ENCODE measurements around the gene C17orf50.

C17orf50 gene

DNA sequence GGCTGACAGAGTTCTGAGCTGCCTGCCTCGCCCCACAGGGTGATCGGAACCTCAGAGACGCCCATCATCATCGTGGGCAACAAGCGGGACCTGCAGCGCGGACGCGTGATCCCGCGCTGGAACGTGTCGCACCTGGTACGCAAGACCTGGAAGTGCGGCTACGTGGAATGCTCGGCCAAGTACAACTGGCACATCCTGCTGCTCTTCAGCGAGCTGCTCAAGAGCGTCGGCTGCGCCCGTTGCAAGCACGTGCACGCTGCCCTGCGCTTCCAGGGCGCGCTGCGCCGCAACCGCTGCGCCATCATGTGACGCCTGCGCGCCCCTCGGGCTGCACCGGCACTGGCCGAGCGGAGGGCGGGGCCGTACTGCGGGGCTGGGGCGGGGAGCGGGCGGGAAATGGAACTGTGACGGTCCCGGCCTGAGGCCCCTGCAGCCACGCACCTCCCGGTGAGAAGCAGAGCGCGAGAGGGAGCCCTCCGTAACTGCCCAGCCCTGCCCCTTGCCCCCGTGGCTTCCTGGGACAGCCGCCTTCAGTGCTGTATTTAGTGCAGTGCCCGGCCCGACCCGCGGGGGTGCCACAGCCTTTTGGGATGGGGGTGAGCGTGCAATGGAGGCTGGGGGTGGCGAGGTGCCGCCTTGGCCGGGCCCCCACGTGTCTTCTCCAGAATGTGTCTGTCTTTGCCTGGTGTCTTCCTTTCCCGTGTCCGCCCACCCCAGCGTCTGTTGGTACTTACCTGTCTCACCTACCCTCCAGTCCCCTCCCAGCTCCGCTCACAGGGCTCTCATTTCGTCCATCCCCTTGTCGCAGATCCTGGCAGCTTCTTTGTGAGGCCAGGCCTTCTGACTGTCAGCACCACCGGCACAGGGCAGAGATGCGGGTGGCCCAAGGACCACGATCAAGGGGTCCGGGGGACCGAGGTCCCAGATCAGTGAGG is 19.4 kb upstream of the C17orf50 start:
- H3K4me1 ChIP-seq (ENCODE audit: insufficient read depth, low read length), result no peaks in the 10 kb centered on the region
- peaks cover 4% of the 10 kb centered on the region for H3K9me3 ChIP-seq (ENCODE audit: control insufficient read depth, insufficient read depth, low read length)
- H3K36me3 ChIP-seq (ENCODE audit: insufficient read depth, low read length), result no peaks in the 10 kb centered on the region
- peak overlapping the region; percentile 36; the same call in 1 of the 2 replicates for H3K9ac ChIP-seq (ENCODE audit: low read depth, low read length)

DNA sequence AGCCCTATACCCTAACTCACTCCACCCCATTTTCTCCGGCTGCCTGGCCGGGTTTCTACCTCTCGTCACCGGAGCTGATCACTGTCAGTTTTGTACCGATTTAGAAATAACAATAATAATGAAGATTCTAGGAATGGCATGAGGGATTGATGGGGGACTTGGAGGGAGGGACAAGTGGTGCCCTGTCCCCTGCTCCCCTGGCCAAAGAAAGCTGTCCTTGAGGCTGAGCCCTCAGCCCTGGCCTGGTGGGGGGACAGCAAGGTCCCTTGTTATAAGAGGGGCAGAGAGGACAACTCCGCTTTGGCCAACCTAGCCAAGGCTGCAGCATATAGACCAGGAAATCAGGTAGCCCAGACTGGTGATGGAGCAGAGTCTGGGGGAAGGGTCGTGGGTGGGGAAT is 18.2 kb upstream of the C17orf50 start:
- no peak overlapping the region for H3K9ac ChIP-seq (ENCODE audit: low read depth, low read length)
- peaks cover 4% of the 10 kb centered on the region for H3K9me3 ChIP-seq (ENCODE audit: control insufficient read depth, insufficient read depth, low read length)
- no peaks in the 10 kb centered on the region for H3K4me1 ChIP-seq (ENCODE audit: insufficient read depth, low read length)
- H3K36me3 ChIP-seq (ENCODE audit: insufficient read depth, low read length), result no peaks in the 10 kb centered on the region

DNA sequence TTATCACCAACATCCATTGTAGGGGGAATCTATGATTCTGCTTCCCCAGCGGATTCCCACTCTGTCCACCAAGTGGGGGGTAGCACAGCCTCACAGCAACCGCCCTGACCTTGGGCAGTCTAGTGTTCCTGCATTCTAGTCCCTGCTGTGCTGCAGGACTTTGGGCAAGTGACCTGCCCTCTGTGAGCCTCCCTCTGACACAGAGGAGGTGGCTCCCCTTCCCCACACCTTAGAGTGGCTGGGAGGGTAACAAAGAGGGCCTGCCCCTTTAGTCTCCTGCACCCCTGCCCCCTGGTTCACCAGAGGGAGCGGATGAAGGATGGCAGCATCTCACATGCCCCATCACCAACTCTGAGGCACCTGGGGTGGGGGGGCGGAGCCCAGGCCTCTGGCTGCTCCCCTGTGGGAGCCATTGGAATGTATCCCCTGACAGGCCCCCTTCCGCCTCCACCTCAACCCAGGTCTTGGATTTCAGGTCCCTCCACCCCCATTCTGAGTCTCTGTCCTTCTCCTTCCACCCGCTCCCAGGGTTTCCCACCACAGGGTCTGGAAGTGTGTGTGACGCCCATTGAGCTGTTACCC is 17.7 kb upstream of the C17orf50 start:
- Histone ChIP-seq H3K36me3 (ENCODE audit: insufficient read depth, low read length) (no peaks in the 10 kb centered on the region), H3K9me3 (ENCODE audit: control insufficient read depth, insufficient read depth, low read length) (peaks cover 4% of the 10 kb centered on the region), H3K4me1 (ENCODE audit: insufficient read depth, low read length) (no peaks in the 10 kb centered on the region; the same call in 1 of the 2 replicates), H3K9ac (ENCODE audit: low read depth, low read length) (no peak overlapping the region)

DNA sequence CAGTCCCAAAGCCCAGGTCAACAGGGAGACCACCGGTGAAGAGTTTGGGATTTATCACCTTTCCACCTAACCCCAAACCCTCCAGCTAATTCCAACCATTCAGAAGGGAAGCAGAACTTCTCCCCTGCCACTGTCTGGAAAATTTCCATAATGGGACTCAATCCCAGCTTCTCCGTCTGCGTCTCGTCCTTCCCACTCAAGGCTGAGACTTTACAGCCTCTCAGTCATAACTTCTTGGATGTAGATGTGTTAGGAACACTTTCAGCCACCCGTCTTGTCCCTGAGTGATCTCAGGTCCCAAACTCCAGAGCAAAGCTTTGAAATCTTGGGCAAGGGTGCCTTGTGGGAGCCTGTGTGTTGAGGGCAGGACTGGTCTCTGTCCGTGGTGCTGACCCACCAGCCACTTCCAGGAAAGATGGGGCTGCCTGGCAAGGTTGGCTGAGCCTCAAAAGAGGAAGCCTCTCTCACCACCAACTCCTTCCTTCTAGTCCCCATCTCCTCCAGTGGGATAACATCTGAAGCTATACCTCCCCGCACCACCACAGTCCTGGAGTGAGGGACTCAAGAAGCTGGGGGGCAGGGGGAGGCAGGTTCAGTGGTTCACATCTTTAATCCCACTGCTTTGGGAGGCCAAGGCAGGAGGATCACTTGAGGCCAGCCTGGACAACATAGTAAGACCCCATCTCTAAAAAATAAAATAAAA is 16.9 kb upstream of the C17orf50 start:
- no peaks in the 10 kb centered on the region for H3K36me3 ChIP-seq (ENCODE audit: insufficient read depth, low read length)
- no peaks in the 10 kb centered on the region; the same call in 1 of the 2 replicates for H3K4me1 ChIP-seq (ENCODE audit: insufficient read depth, low read length)
- peaks cover 4% of the 10 kb centered on the region for H3K9me3 ChIP-seq (ENCODE audit: control insufficient read depth, insufficient read depth, low read length)
- no peak overlapping the region for H3K9ac ChIP-seq (ENCODE audit: low read depth, low read length)

DNA sequence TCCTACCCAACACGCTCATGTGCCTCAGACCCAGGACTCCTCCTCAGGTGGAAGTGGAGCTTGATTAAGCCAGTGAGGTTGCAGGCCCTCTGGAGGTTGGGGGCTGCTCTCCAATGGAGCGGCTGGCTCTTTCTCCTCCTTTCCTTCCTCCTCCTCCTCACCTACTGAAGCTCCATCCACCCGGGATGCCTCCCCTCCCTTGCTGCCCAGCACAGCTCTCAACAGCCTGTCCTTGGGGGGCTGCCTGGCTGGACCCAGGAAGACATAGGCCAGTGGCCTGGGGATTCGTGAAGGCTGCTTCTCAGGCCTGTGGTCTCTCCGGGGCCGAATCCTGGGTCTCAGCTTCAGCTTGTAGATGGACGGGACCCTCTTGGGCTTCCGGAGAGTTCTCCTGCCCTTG is 15.9 kb upstream of the C17orf50 start:
- Histone ChIP-seq H3K9ac (ENCODE audit: low read depth, low read length) (no peak overlapping the region), H3K4me1 (ENCODE audit: insufficient read depth, low read length) (peaks cover 3% of the 10 kb centered on the region; the same call in 1 of the 2 replicates), H3K9me3 (ENCODE audit: control insufficient read depth, insufficient read depth, low read length) (peaks cover 4% of the 10 kb centered on the region), H3K36me3 (ENCODE audit: insufficient read depth, low read length) (no peaks in the 10 kb centered on the region)

DNA sequence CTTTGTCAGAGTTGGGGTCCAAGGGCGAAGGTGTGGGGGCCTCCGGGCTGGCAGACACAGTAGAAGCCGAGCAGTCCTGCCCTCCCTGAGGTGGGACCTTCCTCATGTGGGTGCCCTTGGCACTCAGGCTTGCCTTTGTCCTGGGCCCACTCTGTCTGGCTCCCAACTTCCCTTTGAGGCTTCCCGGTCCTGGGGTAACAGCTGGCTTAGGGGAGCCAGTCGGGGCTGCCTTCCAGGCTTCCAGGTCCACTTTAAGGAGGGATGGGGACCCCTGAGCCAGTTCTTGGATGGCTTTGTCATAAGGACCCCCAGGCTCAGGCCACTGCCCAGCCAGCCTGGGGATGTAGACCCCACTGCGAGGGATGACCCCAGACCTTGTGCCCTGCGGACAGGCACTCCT is 15.4 kb upstream of the C17orf50 start:
- H3K4me1 ChIP-seq (ENCODE audit: insufficient read depth, low read length), result peaks cover 4% of the 10 kb centered on the region; the same call in 1 of the 2 replicates
- H3K36me3 ChIP-seq (ENCODE audit: insufficient read depth, low read length), result no peaks in the 10 kb centered on the region
- no peak overlapping the region for H3K9ac ChIP-seq (ENCODE audit: low read depth, low read length)
- peaks cover 4% of the 10 kb centered on the region for H3K9me3 ChIP-seq (ENCODE audit: control insufficient read depth, insufficient read depth, low read length)

DNA sequence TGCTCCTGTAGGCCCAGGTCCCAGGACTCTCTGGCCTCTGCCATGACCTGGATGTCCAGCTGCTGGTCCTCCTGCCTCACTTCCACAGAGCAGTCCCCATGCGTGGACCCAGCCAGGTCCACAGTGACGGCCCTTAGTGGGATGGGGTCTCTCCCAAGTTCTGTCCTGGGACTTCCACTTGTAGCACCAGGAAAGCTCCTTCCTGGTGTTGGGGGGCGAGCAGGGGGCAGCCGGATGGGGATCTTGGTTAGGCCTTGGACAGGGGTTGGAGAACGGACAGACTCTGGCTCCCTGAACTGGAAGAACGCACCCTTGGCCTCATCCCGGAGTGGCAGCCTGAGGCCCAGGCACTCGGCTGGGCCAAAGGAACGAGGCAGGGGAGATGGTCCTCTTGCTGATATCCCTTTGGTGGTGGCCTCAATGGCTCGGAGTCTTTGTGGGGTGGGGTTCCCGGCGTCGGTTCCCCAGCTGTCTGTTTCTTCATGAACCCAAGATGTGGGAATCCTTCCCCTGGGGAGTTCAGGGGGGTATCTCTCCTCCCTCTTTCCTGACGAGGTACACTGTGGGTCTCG is 14.9 kb upstream of the C17orf50 start:
- Histone ChIP-seq H3K36me3 (ENCODE audit: insufficient read depth, low read length) (no peaks in the 10 kb centered on the region), H3K4me1 (ENCODE audit: insufficient read depth, low read length) (peaks cover 8% of the 10 kb centered on the region; the same call in 1 of the 2 replicates), H3K9me3 (ENCODE audit: control insufficient read depth, insufficient read depth, low read length) (peaks cover under 1% of the 10 kb centered on the region), H3K9ac (ENCODE audit: low read depth, low read length) (no peak overlapping the region)

DNA sequence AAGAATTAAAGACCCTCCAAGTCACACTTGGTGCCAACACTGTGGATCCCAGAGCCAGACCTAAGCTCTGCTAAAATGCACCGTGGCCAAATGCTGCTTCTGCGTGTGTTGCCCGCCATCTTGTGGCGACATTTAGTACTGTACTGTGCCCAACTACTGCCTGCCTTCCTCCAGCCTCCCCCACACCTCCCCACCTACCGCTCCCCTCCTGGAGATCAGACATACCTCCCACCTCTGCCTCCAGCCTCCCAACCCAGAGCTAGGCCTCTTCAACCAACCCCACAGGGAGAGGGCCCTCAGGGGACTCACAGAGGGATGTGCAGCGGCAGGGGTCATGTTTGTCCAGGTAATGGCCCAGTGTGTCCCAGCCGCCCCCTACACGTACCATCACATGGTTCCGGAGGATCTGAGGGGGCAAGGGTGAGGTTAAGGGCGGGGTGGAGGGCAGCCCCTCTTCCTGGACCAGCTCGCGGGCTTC is 13.1 kb upstream of the C17orf50 start:
- no peak overlapping the region for H3K9ac ChIP-seq (ENCODE audit: low read depth, low read length)
- no peaks in the 10 kb centered on the region for H3K9me3 ChIP-seq (ENCODE audit: control insufficient read depth, insufficient read depth, low read length)
- H3K4me1 ChIP-seq (ENCODE audit: insufficient read depth, low read length), result peaks cover 8% of the 10 kb centered on the region; the same call in 1 of the 2 replicates
- no peaks in the 10 kb centered on the region for H3K36me3 ChIP-seq (ENCODE audit: insufficient read depth, low read length)

DNA sequence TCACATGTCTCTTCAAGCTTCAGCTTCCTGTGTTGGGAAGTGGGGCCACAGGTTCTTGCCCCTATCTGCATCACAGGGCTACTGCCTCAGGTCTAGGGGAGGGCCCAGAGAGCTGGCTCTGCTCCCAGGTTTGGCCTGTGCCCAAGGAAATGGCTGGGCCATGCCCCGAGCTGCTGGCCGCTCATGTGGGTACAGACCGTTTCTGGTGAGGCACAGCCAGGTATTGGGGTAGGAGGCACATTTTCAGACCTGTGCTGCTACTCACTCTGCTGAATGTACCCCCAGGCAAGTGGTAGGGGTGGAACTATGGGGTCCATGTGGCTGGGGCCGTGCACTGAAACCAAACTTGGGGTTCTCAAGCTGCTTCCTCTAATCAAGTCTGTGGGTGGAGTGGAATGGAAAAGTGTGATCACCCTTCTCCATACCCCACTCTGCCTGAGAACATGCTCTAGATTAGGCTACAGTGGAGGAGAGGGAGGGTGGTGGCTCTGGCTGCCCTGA is 12.3 kb upstream of the C17orf50 start:
- Histone ChIP-seq H3K4me1 (ENCODE audit: insufficient read depth, low read length) (peaks cover 8% of the 10 kb centered on the region; the same call in 1 of the 2 replicates), H3K36me3 (ENCODE audit: insufficient read depth, low read length) (no peaks in the 10 kb centered on the region), H3K9me3 (ENCODE audit: control insufficient read depth, insufficient read depth, low read length) (no peaks in the 10 kb centered on the region), H3K9ac (ENCODE audit: low read depth, low read length) (no peak overlapping the region)

DNA sequence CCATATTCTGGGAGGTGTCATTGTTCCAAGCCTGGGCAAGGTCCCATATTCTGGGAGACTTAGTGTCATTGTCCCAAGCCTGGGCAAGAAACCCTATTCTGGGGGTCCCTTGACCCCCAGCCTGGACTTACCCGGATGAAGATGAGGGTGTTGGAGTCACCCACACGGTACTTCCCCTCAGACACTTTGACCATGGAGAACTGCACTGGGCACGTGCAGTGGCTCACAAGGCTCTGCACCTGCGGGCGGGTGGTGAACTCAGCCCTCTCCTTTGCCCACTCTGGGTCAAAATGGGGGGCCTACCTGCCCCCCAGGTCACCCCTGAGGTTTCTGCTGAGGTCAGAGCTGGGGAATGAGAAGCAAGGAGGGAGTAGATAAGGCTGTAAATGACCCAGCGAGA is 11.7 kb upstream of the C17orf50 start:
- peaks cover 8% of the 10 kb centered on the region; the same call in 1 of the 2 replicates for H3K4me1 ChIP-seq (ENCODE audit: insufficient read depth, low read length)
- H3K36me3 ChIP-seq (ENCODE audit: insufficient read depth, low read length), result no peaks in the 10 kb centered on the region
- H3K9ac ChIP-seq (ENCODE audit: low read depth, low read length), result no peak overlapping the region
- H3K9me3 ChIP-seq (ENCODE audit: control insufficient read depth, insufficient read depth, low read length), result no peaks in the 10 kb centered on the region

DNA sequence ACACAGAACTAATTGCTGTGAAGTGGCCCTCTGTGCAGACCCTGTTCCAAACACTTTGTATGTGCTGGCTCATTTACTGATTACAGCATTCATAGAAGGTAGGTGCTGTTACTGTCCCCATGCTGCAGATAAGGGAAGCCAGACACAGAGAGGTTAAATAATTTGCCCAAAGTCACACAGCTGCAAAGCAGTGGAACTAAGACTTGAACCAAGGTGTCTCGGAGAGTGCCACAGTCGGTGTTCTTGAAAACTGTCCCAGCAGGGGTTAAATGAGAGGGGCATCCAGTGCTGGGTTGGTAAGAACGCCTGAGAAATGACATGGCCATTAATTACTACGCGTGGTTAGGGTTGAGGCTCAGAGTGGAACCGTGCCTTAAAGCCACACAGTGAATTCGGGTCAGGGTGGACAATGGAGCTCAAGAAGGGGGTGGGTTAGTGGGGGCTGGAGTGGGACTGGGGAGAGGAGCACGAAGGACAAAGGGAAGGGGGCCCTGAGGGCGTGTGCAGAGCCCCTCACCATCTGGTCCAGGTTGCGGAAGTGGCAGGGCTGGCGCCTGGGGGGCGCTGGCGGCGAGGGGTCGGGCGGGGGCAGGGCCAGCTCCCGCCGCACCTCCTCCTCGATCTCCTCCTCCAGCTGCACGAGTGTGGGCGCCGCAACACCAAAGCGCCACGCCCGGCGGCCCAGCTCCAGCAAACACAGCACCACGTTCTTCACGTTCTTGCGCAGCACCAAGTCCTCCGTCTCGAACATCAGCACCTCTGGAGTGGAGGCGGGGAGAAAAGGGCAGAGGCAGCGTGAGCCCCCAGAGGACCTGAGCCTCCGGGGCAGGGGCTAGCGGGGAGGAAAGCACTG is 10.9 kb upstream of the C17orf50 start:
- Histone ChIP-seq H3K36me3 (ENCODE audit: insufficient read depth, low read length) (no peaks in the 10 kb centered on the region), H3K4me1 (ENCODE audit: insufficient read depth, low read length) (peaks cover 8% of the 10 kb centered on the region; the same call in 1 of the 2 replicates), H3K9ac (ENCODE audit: low read depth, low read length) (peak overlapping the region; percentile 32; the same call in 1 of the 2 replicates), H3K9me3 (ENCODE audit: control insufficient read depth, insufficient read depth, low read length) (no peaks in the 10 kb centered on the region)

DNA sequence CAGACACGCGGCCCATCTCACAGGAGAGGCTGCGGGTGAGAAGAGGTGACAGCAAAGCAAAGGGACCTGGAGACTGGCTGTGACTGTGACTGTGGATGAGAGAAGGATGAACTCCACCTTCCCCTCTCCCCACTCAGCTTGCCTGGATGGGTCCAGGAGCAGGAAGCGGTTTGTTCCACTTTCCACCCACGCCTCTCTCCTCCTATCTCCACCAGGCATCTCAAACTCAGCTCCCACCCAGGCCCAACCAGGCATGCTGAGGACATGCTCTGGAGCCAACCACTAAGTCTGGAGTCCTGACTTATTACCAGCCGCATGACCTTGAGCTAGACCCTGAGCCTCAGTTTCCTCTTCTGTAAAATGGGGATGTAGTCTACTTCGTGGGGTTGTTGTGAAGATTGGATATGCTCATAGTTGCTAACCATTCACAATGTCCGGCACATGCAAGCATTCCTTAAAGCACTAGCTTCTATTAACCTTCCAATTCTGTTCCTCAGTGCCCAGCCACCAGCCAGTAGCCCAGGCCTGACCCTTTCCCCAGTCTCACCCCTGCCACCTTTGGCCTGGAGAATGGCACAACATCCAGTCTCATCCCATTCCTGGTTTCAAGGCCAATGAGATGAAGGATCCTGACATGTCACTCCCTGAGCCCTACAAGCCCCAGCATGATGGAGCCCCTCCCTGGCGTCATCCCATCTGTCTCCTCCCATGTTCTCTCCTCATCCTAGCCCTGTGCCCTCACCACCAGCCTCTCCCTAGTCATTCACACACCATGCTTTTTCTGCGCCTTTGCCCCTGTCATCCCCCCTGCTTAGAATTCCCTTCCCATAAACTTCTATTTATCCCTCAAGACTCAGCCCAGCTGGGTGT is 9.9 kb upstream of the C17orf50 start:
- H3K9me3 ChIP-seq (ENCODE audit: control insufficient read depth, insufficient read depth, low read length), result no peaks in the 10 kb centered on the region
- H3K36me3 ChIP-seq (ENCODE audit: insufficient read depth, low read length), result no peaks in the 10 kb centered on the region
- H3K4me1 ChIP-seq (ENCODE audit: insufficient read depth, low read length), result peaks cover 8% of the 10 kb centered on the region; the same call in 1 of the 2 replicates
- H3K9ac ChIP-seq (ENCODE audit: low read depth, low read length), result peak overlapping the region; percentile 32; the same call in 1 of the 2 replicates

All from ES-I3 (cell line).